Loucy (cell line): ENCODE data around the gene ECHS1.
"Not testable (repeated sequence)": the region's sequence is repeated elsewhere in the genome, so short reads cannot be mapped to it uniquely, and the experiment has no call there.

Experiments
- H2AFZ ChIP-seq: fragments of 200-600 bp; sonication (generic); 2 replicates; pipeline ENCODE4 v1.6.0; 2016; ENCODE audit warnings: antibody characterized with exemption, mild to moderate bottlenecking, low read length, moderate library complexity
- H3F3A ChIP-seq: fragments of 200-600 bp; 2 replicates; pipeline ENCODE4 v1.6.0; 2016; ENCODE audit warnings: antibody characterized with exemption, low read depth, mild to moderate bottlenecking
- H3K27me3 ChIP-seq: fragments of 200-600 bp; sonication (generic); 2 replicates; pipeline ENCODE4 v1.6.1; 2014; ENCODE audit warnings: low read length, mild to moderate bottlenecking; ENCODE audit not compliant: insufficient read depth, poor library complexity, severe bottlenecking
- H3K36me3 ChIP-seq: fragments of 200-600 bp; sonication (generic); 2 replicates; pipeline ENCODE4 v1.6.1; 2016; ENCODE audit warnings: low read length; ENCODE audit not compliant: insufficient read depth
- H3K4me1 ChIP-seq: fragments of 200-600 bp; sonication (generic); 2 replicates; pipeline ENCODE4 v1.5.1; 2014; ENCODE audit warnings: low read length, mild to moderate bottlenecking; ENCODE audit not compliant: insufficient read depth, poor library complexity, severe bottlenecking
- H3K4me2 ChIP-seq: fragments of 200-600 bp; sonication (generic); 2 replicates; pipeline ENCODE4 v1.6.0; 2014; ENCODE audit warnings: antibody characterized with exemption, low read length, low read depth, mild to moderate bottlenecking; ENCODE audit not compliant: poor library complexity, severe bottlenecking
- H3K4me3 ChIP-seq: fragments of 200-600 bp; sonication (generic); 2 replicates; pipeline ENCODE4 v1.5.1; 2014; ENCODE audit warnings: low read length, mild to moderate bottlenecking, mixed read lengths; ENCODE audit not compliant: poor library complexity, severe bottlenecking
- H3K79me2 ChIP-seq: fragments of 200-600 bp; sonication (generic); 2 replicates; pipeline ENCODE4 v1.6.1; 2014; ENCODE audit warnings: low read length; ENCODE audit not compliant: insufficient read depth
- H3K9ac ChIP-seq: fragments of 200-600 bp; sonication (generic); 2 replicates; pipeline ENCODE4 v1.6.0; 2014; ENCODE audit warnings: mild to moderate bottlenecking, low read depth, low read length, moderate library complexity; ENCODE audit not compliant: poor library complexity, severe bottlenecking
- H3K9me2 ChIP-seq: fragments of 200-600 bp; sonication (generic); replicated peaks from 2 replicates; pipeline ENCODE4 v1.6.1; 2016; ENCODE audit warnings: low read depth, low read length, mixed read lengths
- H3K9me3 ChIP-seq: fragments of 200-600 bp; sonication (generic); 2 replicates; pipeline ENCODE4 v1.6.1; 2014; ENCODE audit warnings: mild to moderate bottlenecking, antibody characterized with exemption, low read length, low read depth; ENCODE audit not compliant: insufficient read depth
- H4K20me1 ChIP-seq: fragments of 200-600 bp; sonication (generic); 2 replicates; pipeline ENCODE4 v1.6.0; 2014; ENCODE audit warnings: antibody characterized with exemption, low read length, mild to moderate bottlenecking; ENCODE audit not compliant: insufficient read depth, poor library complexity, severe bottlenecking
- EZH2phosphoT487 ChIP-seq: fragments of 200-600 bp; IDR thresholded peaks from 2 replicates; pipeline ENCODE4 v1.6.1; 2018; ENCODE audit warnings: antibody characterized with exemption, mild to moderate bottlenecking, moderate library complexity, borderline replicate concordance
- TF ChIP-seq, protein P1 (sequence below): fragments of 200-600 bp; sonication (generic); conservative IDR thresholded peaks from 2 replicates; pipeline ENCODE4 v1.5.1; 2014; ENCODE audit warnings: mild to moderate bottlenecking, antibody characterized with exemption, low read length

The ECHS1 gene

DNA sequence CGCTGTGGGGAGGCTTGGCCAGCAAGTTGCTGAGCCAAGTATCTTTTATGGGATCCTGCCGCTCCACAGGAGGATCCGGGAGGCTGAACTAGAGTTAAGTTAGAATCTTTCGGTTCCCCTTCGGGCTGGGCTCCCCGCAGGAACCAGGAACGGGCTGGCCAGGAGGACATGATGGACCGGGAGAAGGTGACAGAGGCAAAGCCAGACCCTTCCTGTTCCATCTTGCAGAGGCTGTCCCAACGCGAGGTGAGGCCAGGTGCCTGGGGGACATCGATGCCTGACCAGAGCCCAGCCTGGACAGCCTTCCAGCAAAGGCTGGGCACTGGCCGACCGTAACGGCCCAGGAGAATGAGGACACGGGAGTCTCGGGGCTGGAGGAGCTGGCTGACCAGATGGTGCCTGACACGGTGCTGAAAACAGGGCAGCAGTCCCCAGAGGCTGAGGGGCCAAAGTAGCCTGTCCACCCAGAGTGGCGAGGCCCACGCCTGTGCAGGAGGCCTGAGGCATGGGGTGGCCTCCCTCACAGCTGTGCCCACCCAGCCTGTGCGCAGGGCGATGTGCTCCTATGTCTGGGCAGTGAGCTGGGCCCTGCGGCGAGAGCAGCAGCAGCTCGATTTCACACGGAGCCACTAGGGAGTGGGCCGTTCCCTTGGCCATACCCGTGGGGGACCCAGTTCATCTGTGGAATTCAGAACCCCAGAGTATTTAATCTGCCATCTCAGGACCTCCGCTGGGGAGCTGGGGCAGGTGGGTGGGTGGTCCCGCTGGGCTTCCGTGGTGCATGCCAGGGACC lies 4.1 kb upstream of the ECHS1 start:
- H3K79me2 ChIP-seq: peaks cover 4% of the 10 kb centered on the region
- no peak overlapping the region for H3K9ac ChIP-seq
- H3K9me2 ChIP-seq: no peaks in the 10 kb centered on the region
- no peak for TF ChIP-seq EZH2phosphoT487
- TF ChIP-seq, protein P1, sequence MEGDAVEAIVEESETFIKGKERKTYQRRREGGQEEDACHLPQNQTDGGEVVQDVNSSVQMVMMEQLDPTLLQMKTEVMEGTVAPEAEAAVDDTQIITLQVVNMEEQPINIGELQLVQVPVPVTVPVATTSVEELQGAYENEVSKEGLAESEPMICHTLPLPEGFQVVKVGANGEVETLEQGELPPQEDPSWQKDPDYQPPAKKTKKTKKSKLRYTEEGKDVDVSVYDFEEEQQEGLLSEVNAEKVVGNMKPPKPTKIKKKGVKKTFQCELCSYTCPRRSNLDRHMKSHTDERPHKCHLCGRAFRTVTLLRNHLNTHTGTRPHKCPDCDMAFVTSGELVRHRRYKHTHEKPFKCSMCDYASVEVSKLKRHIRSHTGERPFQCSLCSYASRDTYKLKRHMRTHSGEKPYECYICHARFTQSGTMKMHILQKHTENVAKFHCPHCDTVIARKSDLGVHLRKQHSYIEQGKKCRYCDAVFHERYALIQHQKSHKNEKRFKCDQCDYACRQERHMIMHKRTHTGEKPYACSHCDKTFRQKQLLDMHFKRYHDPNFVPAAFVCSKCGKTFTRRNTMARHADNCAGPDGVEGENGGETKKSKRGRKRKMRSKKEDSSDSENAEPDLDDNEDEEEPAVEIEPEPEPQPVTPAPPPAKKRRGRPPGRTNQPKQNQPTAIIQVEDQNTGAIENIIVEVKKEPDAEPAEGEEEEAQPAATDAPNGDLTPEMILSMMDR: no peak
- peak overlapping the region; percentile 97 for H3K4me2 ChIP-seq
- H3K4me1 ChIP-seq: peaks cover 22% of the 10 kb centered on the region
- no peaks in the 10 kb centered on the region for H3K9me3 ChIP-seq
- no peaks in the 10 kb centered on the region; the same call in 1 of the 2 replicates for H3F3A ChIP-seq
- no peak overlapping the region for H3K4me3 ChIP-seq
- no peak overlapping the region for H2AFZ ChIP-seq
- H4K20me1 ChIP-seq: peaks cover 3% of the 10 kb centered on the region
- no peaks in the 10 kb centered on the region for H3K27me3 ChIP-seq
- H3K36me3 ChIP-seq: no peaks in the 10 kb centered on the region

DNA sequence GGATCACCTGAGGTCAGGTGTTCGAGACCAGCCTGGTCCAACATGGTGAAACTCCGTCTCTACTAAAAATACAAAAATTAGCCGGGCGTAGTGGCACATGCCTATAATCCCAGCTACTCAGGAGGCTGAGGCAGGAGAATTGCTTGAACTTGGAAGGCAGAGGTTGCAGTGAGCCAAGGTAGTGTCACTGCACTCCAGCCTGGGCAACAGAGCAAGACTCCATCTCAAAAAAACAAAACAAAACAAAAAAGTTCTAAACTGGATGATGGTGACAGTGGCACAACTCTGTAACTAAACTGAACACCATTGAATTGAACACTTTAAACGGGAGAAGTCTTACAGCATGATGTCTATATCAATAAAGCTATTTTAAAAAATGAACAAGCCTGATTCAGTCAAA lies 3.0 kb upstream of the ECHS1 start:
- H3K9me2 ChIP-seq, H3K36me3 ChIP-seq, H3K4me2 ChIP-seq, H4K20me1 ChIP-seq, H3K9ac ChIP-seq, H3F3A ChIP-seq, H3K4me3 ChIP-seq, H2AFZ ChIP-seq, H3K9me3 ChIP-seq, H3K27me3 ChIP-seq: not testable (repeated sequence)
- peaks cover 25% of the 10 kb centered on the region for H3K4me1 ChIP-seq
- H3K79me2 ChIP-seq: peaks cover 14% of the 10 kb centered on the region

DNA sequence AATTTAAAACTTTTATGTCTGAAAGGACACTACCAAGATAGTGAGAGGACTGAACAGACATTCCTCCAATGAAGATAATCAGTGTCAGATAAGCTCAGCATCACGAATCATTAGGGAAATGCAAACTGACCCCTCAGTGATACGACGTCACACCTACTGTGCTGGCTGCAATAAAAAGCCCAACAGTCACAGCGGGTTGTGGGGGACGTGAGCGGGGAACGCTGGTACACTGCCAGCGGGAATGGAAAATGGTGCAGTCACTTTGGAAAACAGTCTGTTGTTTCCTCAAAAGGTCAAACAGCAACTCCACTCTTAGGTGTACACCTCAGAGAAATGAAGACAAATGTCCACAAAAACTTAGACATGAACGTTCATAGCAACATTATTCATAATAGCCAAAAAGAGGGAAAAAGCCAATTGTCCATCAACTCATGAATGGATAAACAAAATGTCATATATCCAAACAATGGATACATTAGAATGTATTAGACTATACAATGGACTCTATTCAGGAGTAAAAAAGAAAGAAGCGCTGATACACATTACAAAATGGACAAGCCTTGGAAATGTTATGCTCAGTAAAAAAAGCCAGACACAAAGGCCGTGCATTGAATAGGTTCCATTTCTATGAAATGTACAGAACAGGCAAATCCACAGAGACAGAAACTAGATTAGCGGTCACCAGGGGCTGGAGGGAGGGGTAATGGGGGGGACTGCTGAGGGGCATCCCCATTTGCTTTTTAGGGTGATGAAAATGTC lies 2.4 kb upstream of the ECHS1 start:
- Histone ChIP-seq H3K4me1 (peaks cover 25% of the 10 kb centered on the region), H2AFZ (no peak overlapping the region), H3K9me3 (no peaks in the 10 kb centered on the region), H3K9me2 (no peaks in the 10 kb centered on the region), H3K79me2 (peaks cover 16% of the 10 kb centered on the region), H3F3A (no peaks in the 10 kb centered on the region; the same call in 1 of the 2 replicates), H3K9ac (no peak overlapping the region), H3K27me3 (no peaks in the 10 kb centered on the region), H3K4me3 (no peak overlapping the region), H3K36me3 (no peaks in the 10 kb centered on the region), H3K4me2 (no peak overlapping the region), H4K20me1 (peaks cover 6% of the 10 kb centered on the region)
- TF ChIP-seq, protein P1: no peak
- no peak for TF ChIP-seq EZH2phosphoT487
